Neutrophil (primary cell): ENCODE data around the gene EXOSC3.

ENCODE experiments used
- H3K27ac ChIP-seq: fragments of 200-600 bp; sonication (generic); 2 replicates; pipeline ENCODE4 v1.5.1; 2016; ENCODE audit warnings: mild to moderate bottlenecking, moderate library complexity
- H3K27me3 ChIP-seq: fragments of 200-600 bp; sonication (generic); 2 replicates; pipeline ENCODE4 v1.6.0; 2016; ENCODE audit warnings: mild to moderate bottlenecking
- H3K36me3 ChIP-seq: fragments of 200-600 bp; sonication (generic); 2 replicates; pipeline ENCODE4 v1.5.1; 2017
- H3K4me1 ChIP-seq, 2 experiments: fragments of 200-600 bp in 1 of 2; sonication (generic) in 1 of 2; 1 replicate in 1 of 2; 2 replicates in 1 of 2; pipeline versions ENCODE4 v1.5.1 to v1.6.1; 2013 to 2016; ENCODE audit warnings: low read depth in 1 of 2, low read length in 1 of 2, mild to moderate bottlenecking in 1 of 2, moderate library complexity in 1 of 2; ENCODE audit not compliant: control insufficient read depth in 1 of 2, insufficient read depth in 1 of 2
- H3K4me3 ChIP-seq, 2 experiments: fragments of 200-600 bp in 1 of 2; sonication (generic) in 1 of 2; 1 replicate in 1 of 2; 2 replicates in 1 of 2; pipeline ENCODE4 v1.5.1; 2013 to 2016; ENCODE audit warnings: low read depth in 1 of 2, low read length in 1 of 2, mild to moderate bottlenecking in 1 of 2, moderate library complexity in 1 of 2
- H3K9me3 ChIP-seq: fragments of 200-600 bp; sonication (generic); 2 replicates; pipeline ENCODE4 v1.5.1; 2016
- TF ChIP-seq, protein P1 (sequence below): fragments of 200-600 bp; sonication (generic); IDR thresholded peaks from 2 replicates; pipeline ENCODE4 v1.5.1; 2016; ENCODE audit warnings: antibody characterized with exemption

Gene EXOSC3

DNA sequence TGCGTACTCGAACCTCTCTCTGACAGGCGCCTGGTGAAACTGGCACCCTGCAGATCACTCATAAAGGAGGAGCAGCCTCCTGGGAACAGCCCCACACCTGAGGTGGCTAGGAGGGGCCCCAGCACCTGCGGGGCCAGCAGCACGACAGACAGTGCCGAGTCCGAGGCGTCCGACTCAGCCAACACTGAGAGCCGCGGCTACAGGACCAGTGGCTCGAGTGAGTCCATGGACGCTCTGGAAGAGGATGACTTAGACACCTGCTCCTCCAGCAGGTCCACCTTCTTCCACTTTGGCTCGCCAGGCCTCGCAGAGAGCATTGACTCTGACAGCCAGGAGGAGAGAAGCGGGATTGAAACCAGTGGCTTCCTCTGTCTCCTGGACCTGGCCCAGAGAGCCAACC, 44.7 kb downstream of the EXOSC3 start:
- TF ChIP-seq, protein P1, sequence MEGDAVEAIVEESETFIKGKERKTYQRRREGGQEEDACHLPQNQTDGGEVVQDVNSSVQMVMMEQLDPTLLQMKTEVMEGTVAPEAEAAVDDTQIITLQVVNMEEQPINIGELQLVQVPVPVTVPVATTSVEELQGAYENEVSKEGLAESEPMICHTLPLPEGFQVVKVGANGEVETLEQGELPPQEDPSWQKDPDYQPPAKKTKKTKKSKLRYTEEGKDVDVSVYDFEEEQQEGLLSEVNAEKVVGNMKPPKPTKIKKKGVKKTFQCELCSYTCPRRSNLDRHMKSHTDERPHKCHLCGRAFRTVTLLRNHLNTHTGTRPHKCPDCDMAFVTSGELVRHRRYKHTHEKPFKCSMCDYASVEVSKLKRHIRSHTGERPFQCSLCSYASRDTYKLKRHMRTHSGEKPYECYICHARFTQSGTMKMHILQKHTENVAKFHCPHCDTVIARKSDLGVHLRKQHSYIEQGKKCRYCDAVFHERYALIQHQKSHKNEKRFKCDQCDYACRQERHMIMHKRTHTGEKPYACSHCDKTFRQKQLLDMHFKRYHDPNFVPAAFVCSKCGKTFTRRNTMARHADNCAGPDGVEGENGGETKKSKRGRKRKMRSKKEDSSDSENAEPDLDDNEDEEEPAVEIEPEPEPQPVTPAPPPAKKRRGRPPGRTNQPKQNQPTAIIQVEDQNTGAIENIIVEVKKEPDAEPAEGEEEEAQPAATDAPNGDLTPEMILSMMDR, result no peak
- Histone ChIP-seq H3K4me1 (no peaks in the 10 kb centered on the region), H3K36me3 (no peaks in the 10 kb centered on the region), H3K27me3 (no peaks in the 10 kb centered on the region), H3K27ac (no peak overlapping the region), H3K4me3 (no peak overlapping the region), H3K9me3 (no peaks in the 10 kb centered on the region)

DNA sequence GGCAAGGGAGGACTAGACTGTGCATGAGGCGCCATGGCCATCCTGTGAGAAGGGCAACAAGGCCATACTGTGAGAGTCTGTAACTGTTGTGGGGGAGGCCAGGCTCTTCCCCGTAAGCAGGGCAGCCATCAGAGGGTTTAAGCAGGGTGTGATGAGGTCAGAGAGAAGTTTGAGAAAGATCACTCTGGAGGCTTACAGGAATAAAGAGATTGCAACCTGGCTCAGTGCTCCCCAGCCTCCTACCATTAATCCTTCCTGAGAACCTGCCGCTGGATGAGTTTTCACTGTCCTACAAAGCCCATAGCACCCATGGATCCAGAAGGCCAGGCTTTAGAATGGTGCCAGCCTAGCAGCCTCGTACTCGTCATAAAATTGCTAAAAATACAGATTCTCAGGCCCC, 45.6 kb downstream of the EXOSC3 start:
- no peaks in the 10 kb centered on the region for H3K36me3 ChIP-seq
- H3K9me3 ChIP-seq, result no peaks in the 10 kb centered on the region
- H3K4me1 ChIP-seq, result no peaks in the 10 kb centered on the region
- H3K27ac ChIP-seq, result no peak overlapping the region
- TF ChIP-seq, protein P1, result no peak
- H3K27me3 ChIP-seq, result no peaks in the 10 kb centered on the region
- no peak overlapping the region for H3K4me3 ChIP-seq

DNA sequence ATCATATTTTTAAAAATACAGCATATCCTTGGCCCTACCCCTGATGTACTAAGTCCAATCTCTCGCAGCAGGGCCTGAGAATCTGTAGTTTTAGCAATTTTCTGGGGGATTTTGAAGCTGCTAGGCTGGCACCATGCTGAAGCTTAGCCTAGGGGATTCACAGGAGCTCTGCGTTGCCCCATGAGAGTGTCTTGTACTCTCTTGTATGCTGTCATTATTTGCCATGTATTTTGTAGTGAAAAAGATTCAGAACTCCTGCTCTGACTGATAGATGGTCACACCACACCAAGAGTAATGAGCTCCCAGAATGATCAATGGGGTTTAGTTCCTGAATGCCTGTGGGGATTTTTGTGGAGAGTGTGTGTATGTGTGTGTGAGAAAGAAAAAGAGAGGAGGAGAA, 51.9 kb downstream of the EXOSC3 start:
- Histone ChIP-seq H3K4me1 (no peaks in the 10 kb centered on the region), H3K4me3 (no peak overlapping the region), H3K9me3 (no peaks in the 10 kb centered on the region), H3K36me3 (no peaks in the 10 kb centered on the region), H3K27me3 (peaks cover 26% of the 10 kb centered on the region), H3K27ac (no peak overlapping the region)
- TF ChIP-seq, protein P1, result no peak

DNA sequence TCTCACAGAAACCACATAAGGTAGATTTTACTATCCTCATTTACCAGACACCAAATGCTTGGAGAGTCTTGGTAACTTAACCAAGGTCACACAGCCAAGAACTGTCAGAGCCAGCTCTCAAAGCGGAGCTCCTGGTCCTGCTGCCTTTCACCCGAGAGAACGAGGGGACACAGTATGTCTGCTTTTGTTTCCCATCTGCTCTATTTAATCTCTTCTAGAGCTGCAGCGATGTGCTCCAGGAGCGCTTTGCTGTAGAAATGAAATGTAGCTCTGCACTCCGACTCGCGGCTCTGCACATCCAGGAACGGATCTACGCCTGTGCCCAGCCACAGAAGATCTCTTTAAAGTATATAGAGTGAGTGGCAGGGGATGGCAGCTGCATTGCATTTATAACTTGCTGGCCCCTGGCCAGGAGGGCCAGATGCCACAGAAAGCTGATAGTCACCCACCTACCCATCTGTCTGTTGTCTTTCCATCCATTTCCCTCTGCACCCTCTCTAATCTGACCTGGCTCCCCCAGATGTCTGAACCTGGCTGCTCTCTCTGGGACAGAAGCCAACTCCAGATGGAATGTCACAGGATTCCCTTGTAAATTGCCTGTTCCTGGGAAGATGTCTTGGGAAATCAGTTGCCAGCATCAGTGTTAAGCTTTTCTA, 52.6 kb downstream of the EXOSC3 start:
- H3K27ac ChIP-seq, result no peak overlapping the region
- no peak overlapping the region for H3K4me3 ChIP-seq
- no peaks in the 10 kb centered on the region for H3K4me1 ChIP-seq
- TF ChIP-seq, protein P1, result no peak
- H3K27me3 ChIP-seq, result peaks cover 26% of the 10 kb centered on the region
- H3K36me3 ChIP-seq, result no peaks in the 10 kb centered on the region
- no peaks in the 10 kb centered on the region for H3K9me3 ChIP-seq

DNA sequence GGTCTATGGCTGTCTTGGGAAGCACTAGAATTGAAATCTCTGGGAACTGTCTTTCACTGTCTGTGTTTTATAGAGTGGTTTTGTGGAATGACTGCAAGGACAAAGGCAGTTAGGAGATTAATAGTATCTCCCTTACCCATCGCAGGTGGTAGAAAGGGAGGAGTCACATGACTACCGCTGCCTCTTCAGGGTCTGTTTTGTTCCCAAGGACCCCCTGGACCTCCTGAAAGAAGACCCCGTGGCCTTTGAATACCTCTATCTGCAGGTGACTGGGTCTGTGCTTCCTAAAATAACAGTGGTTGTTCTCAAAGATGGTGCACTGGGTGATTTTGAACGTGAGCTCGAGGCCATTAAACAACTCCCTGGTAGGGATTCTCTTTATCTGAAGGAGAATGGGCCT, 54.0 kb downstream of the EXOSC3 start:
- Histone ChIP-seq H3K4me3 (no peak overlapping the region), H3K4me1 (no peaks in the 10 kb centered on the region), H3K9me3 (no peaks in the 10 kb centered on the region), H3K36me3 (no peaks in the 10 kb centered on the region), H3K27me3 (peaks cover 26% of the 10 kb centered on the region), H3K27ac (no peak overlapping the region)
- TF ChIP-seq, protein P1, result no peak
